GM21786 (cell line): ENCODE measurements around the gene UBE2S.
"Not testable (repeated sequence)": the region's sequence is repeated elsewhere in the genome, so short reads cannot be mapped to it uniquely, and the experiment has no call there.

Experiments used
- ATAC-seq: cut with Tn5 transposase; IDR thresholded peaks from one replicate; pipeline ENCODE4 v1.9.1; 2021; ENCODE audit not compliant: unreplicated experiment

The UBE2S gene

DNA sequence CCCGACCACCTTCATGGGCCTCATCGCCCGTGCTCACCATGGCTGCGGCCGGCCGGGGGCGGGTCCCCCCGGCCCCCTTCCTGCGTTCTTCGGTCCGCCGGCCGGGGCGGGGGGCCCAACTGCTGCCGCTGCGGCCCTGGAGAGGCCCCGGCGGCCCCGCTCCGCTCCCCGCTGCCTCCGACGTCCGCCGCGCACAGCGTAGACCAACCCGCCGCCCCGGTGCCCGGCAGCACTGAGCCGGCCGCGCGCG, at the start of gene UBE2S:
Gene UBE2S (minus strand): TSS at position 239 of the 250 bp plus-strand sequence. CDS start 199 bp downstream, at position 40.
- not testable (repeated sequence) for ATAC-seq

DNA sequence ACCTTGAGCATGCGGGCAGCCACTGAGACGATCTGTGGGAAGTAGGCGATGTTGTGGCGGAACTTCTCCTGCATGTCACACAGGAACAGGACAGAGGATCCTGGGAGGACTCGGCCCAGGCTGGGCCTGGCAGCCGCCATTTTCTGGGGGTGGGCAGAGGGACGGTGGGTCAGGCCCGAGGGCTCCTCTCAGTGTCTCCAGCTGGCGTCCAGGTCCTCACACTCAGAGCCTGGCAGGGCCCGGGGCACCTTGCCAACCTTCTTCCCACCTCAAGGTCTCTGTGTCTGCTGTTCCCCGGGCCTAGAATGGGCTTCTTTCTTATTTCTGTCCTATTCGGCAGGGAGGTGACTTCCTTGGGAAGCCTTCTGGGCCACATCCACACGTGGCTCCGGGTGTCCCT, 48.8 kb upstream of the UBE2S start:
- no peak for ATAC-seq

DNA sequence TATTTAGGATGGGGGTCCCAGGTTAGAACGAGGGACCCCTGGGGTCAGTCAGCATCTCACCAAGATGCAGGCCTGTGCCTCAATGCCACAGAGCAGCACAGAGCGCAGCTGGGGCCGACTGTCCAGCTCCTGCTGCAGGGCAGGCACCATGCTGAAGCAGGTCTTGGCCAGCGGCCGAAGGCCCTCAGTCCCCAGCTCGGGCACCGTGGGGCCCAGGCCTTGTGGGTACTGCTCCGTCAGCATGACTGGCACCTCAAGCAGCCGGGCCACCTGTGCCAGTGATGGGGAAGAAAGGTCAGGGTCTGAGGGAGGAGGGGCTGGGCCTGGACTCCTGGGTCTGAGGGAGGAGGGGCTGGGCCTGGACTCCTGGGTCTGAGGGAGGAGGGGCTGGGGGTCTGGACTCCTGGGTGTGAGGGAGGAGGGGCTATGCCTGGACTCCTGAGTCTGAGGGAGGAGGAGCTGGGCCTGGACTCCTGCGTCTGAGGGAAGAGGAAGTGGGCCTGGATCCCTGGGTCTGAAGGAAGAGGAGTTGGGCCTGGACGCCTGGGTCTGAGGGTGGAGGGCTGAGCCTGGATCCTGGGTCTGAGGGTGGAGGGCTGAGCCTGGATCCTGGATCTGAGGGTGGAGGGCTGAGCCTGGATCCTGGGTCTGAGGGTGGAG, 48.1 kb upstream of the UBE2S start:
- ATAC-seq, result no peak

GRCh38 chr19:55454787-55455243, 47.2 kb upstream of the UBE2S start:
- no peak for ATAC-seq

- no peak for ATAC-seq
Measured at GRCh38 chr19:55453511-55454260, 46.1 kb upstream of the UBE2S start.

GRCh38 chr19:55452749-55453346, 45.3 kb upstream of the UBE2S start:
- ATAC-seq, result no peak

DNA sequence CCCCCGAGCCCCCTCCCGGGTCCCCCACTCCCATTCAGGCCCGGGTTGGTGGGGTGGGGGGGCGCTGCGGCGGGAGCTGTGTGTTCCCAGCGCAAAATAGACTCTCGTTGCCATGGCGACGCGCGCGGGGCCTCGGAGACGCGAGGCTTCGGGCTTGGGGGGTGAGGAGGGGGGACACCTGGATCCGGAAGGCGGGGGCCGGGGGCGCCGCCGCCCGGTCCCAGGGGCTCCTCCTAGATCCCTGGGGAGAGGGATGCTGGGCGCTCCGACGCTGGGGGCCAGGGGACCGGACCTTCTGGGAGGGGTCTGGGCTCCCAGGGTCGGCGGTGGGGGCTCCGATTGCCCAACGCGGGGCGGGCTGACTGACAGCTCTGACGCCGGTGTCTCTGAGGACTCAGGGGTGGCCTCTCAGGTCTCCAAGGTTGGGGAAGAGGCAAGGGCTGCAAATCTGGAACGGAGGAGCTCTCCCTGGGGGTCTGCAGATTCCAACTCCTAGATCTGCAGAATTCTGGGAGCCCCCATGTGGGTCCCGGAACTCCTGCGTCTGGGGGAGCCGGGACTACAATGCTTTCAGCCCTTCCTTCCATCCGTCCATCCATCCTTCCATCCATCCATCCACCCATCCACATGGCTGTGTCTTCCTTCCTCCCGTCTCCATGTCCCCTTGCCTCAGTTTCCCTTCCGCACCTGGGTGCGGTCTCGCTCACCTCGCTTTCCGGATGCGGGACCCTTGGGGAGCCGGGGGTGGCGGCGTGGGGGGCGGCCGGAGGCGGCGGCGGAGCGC, 44.6 kb upstream of the UBE2S start:
- ATAC-seq, result no peak

- no peak for ATAC-seq
Measured at GRCh38 chr19:55451163-55451964, 43.8 kb upstream of the UBE2S start.

DNA sequence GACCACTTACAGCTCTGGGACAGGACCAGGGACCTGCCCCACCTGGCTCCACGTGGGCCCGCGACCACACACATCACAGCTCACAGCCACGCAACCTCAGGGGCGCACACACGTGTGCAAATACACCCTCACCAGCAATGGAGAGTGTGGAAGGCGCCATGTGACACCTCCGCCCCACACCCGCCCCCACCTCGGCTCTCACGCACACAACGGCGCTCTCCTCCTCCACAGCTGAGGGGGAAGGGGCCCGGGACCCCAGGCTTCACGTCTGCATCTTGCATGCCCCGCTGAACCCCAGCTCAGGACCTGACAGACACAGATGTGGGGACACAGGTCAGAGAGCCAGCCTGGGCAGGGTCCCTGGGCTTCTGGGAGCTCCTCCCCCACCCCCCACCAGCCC, 41.9 kb upstream of the UBE2S start:
- ATAC-seq, result no peak

- not testable (repeated sequence) for ATAC-seq
Measured at GRCh38 chr19:55448175-55448490, 40.5 kb upstream of the UBE2S start.

GRCh38 chr19:55447421-55448174, 40.0 kb upstream of the UBE2S start:
- no peak for ATAC-seq

DNA sequence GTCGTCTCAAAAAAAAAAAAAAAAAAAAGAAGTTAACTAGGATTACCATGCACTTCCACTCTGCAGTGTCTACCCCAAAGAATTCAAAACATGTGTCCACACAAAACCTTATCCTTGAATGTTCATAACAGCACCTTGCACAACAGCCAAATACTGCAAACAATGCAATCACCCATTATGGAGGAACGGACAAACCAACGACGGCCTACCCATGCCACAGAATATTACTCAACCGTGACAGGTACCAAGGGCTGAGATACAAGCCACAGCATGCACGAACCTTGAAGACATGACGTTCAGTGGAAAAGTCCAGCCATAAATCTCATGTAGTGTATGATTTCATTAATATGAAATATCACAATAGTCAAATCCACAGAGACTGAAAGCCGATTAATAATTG, 38.5 kb upstream of the UBE2S start:
- ATAC-seq, result no peak

GRCh38 chr19:55444646-55445045, 37.1 kb upstream of the UBE2S start:
- ATAC-seq, result no peak

- ATAC-seq, result no peak
Measured at GRCh38 chr19:55443824-55444480, 36.4 kb upstream of the UBE2S start.

GRCh38 chr19:55443045-55443823, 35.6 kb upstream of the UBE2S start, which contains the start of gene SHISA7:
Gene SHISA7, minus strand, starts transcription at chr19:55443300. Its CDS starts 437 bp downstream, at chr19:55442863.
- no peak for ATAC-seq

GRCh38 chr19:55442372-55442961, 34.9 kb upstream of the UBE2S start:
- no peak for ATAC-seq

DNA sequence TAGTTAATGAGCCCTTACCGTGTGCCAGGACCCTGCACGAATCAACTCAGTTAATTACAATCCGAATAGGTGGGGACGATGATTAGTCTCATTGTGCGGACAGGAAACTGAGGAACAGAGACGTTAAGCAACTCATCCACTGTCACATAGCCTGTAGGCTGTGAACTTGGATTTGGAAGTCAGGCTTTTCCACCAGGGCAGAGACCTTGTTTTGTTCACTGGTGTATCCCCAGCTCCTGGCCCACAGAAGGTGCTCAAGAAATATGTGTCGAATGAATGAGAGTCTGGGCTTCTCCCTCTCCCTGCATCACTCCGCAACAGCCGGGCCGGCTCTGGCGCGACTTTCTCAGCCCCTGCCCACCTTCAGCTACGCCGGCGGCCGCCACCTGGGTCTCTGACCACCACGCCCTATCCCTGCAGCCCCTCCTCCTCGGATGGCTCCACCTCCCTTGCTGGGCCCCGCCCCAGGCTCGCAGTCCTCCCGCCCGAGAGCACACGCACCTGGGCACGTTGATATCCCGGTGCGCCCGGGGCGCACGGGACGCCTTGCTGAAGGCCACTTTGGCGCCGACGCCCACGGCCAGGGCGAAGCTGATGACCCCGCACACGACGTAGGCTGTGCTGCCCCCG, 34.2 kb upstream of the UBE2S start:
- ATAC-seq, result no peak

DNA sequence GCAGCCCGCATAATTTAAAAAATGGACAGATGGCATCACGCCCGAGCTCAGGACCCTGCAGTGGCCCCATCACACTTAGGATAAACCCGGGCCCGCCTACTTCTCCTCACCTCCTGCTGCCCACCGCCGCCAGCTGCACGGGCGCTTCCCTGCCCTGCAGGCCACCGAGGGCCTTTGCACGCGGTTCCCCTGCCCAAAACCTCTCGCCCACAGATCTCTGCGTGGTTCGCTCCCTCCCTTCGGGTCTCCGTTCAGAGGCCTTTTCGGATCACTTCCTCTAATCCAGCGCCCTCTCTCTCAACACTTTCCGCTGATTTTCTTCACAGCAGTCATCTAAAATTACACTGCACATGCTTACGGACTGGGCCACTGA, 33.7 kb upstream of the UBE2S start:
- ATAC-seq, result no peak
